MCF 10A (cell line): ENCODE results near the gene MRPS22. TPM values are rescaled to one million over a fixed set of nuclear protein-coding genes. Genes with fewer than 3 reads are reported as not detected.

Source experiments
- BruUV-seq: library from RNA; stranded (reverse); fragments of 400-500 nt; replicated peaks from 2 replicates; lab custom pipeline; 2021; lab: Mats Ljungman, UMichigan
- CTCF ChIA-PET: fragments of 300-600 bp; sonication (Branson Sonifier 250); formaldehyde crosslinking; extraction: SDS; loops from one replicate; lab custom pipeline; 2021; ENCODE audit warnings: antibody characterized with exemption, inconsistent platforms; lab: Yijun Ruan, JAX
- POLR2A ChIA-PET: fragments of 300-600, 350-650 bp; sonication (Branson Sonifier 250); formaldehyde crosslinking; extraction: SDS; loops from one replicate; lab custom pipeline; 2020; ENCODE audit warnings: antibody characterized with exemption, inconsistent platforms; lab: Yijun Ruan, JAX
- DNase-seq: peaks from one replicate; pipeline ENCODE4 v3.0.0-alpha.2; 2018; ENCODE audit not compliant: unreplicated experiment
- H3K27ac Mint-ChIP-seq: one replicate; pipeline ENCODE4 v1.8.0; 2022; ENCODE audit warnings: mild to moderate bottlenecking, low read depth, mixed read lengths; ENCODE audit not compliant: unreplicated experiment
- H3K27me3 Mint-ChIP-seq: one replicate; pipeline ENCODE4 v1.8.0; 2022; ENCODE audit warnings: mixed read lengths; ENCODE audit not compliant: insufficient read depth, unreplicated experiment
- H3K36me3 Mint-ChIP-seq: one replicate; pipeline ENCODE4 v1.8.0; 2022; ENCODE audit warnings: mild to moderate bottlenecking, moderate library complexity, mixed read lengths; ENCODE audit not compliant: insufficient read depth, unreplicated experiment
- H3K4me1 Mint-ChIP-seq: one replicate; pipeline ENCODE4 v1.8.0; 2022; ENCODE audit warnings: mixed read lengths; ENCODE audit not compliant: insufficient read depth, unreplicated experiment
- H3K4me3 Mint-ChIP-seq: one replicate; pipeline ENCODE4 v1.8.0; 2022; ENCODE audit warnings: mild to moderate bottlenecking, moderate library complexity, mixed read lengths; ENCODE audit not compliant: unreplicated experiment
- H3K9me3 Mint-ChIP-seq: one replicate; pipeline ENCODE4 v1.8.0; 2022; ENCODE audit warnings: mixed read lengths; ENCODE audit not compliant: unreplicated experiment
- CTCF ChIP-seq: fragments of 200-600 bp; IDR thresholded peaks from one replicate; pipeline ENCODE4 v1.8.0; 2022; ENCODE audit warnings: antibody characterized with exemption, mild to moderate bottlenecking; ENCODE audit not compliant: unreplicated experiment
- intact Hi-C: fragments of 100-400 bp; cut with micrococcal nuclease; formaldehyde crosslinking; loops from 2 replicates; pipeline ENCODE4 v1.14.1; 2022
- total RNA-seq: library from RNA; stranded (reverse); gene quantifications from 2 replicates; pipeline ENCODE4 v1.2.3, GENCODE V29; 2022

The MRPS22 gene
- total RNA-seq, 1 experiment from 2014 or later: 65.0 TPM

DNA sequence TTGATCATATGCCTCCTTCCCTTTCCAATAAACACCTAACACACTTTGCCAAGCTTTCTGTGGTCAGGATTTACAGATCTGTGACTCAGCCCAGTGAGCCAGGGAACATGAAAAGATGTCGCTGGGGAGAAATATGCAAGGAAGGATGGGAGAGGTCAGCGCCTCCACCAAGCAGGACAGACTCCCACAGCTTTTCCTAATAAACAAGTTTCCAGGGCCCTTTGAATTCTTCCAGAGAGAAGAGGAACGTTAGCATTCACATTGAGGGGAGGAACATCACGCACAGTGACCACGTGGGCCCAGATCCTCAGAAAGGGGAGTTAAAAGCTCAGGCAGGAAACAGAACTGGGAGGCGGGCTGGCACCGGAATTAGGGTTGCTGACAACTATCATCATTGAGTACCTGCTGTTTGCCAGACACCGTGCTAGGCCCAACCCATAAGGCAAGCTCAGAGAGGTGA, 33.3 kb upstream of the MRPS22 start:
- peaks cover 38% of the 10 kb centered on the region for H3K4me1 Mint-ChIP-seq
- peak overlapping the region; percentile 46 for H3K4me3 Mint-ChIP-seq
- ChIA-PET CTCF (interaction anchor here (0.8 to 2.0 kb wide), 2 partner anchors 8 to 199 kb away, joined by 4 to 14 read pairs; no protein-coding TSS in a partner anchor), POLR2A (interaction anchor here (0.8 to 1.7 kb wide), 2 partner anchors 8 to 28 kb away, joined by 3 to 8 read pairs; no protein-coding TSS in a partner anchor)
- H3K36me3 Mint-ChIP-seq: no peaks in the 10 kb centered on the region
- BruUV-seq: no TSS peak
- no peaks in the 10 kb centered on the region for H3K27me3 Mint-ChIP-seq
- DNase-seq: peak; percentile 83
- intact Hi-C loops: no loop called here
- peak overlapping the region; percentile 54 for H3K27ac Mint-ChIP-seq
- no peaks in the 10 kb centered on the region for H3K9me3 Mint-ChIP-seq
- TF ChIP-seq CTCF: no peak

DNA sequence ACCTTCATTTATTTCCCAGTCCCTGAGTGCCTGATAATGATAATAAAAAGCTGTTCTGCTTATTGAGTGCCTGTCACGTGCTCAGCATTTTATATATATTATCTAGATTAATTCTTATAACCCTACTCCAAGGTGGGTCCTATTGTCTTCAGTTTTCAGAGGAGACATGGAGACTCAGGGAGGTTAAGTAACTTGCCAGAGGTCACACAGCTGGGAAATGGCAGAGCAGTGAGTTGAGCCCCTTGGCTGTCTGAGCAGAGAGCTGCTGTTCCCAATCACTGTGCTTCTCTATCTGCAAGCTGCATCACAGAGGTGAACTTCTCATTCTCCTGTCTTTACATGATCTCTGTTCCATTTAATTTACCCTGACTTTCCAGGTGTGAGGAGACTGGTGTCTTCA, 32.3 kb upstream of the MRPS22 start:
- no peaks in the 10 kb centered on the region for H3K9me3 Mint-ChIP-seq
- BruUV-seq: no TSS peak
- TF ChIP-seq CTCF: no peak
- H3K4me3 Mint-ChIP-seq: no peak overlapping the region
- no peaks in the 10 kb centered on the region for H3K27me3 Mint-ChIP-seq
- intact Hi-C loops: no loop called here
- ChIA-PET CTCF (interaction anchor here (0.6 to 8.4 kb wide), 5 partner anchors 10 to 1081 kb away, joined by 3 to 73 read pairs (median 4); no protein-coding TSS in a partner anchor), POLR2A (interaction anchor here (1.7 kb wide), 1 partner anchor 9 kb away, joined by 8 read pairs; no protein-coding TSS in a partner anchor)
- peaks cover 38% of the 10 kb centered on the region for H3K4me1 Mint-ChIP-seq
- DNase-seq: no peak
- H3K36me3 Mint-ChIP-seq: no peaks in the 10 kb centered on the region
- peak overlapping the region; percentile 54 for H3K27ac Mint-ChIP-seq

- no peaks in the 10 kb centered on the region for H3K36me3 Mint-ChIP-seq
- no peak overlapping the region for H3K4me3 Mint-ChIP-seq
- no TSS peak for BruUV-seq
- H3K27ac Mint-ChIP-seq: no peak overlapping the region
- no peaks in the 10 kb centered on the region for H3K9me3 Mint-ChIP-seq
- intact Hi-C loops: no loop called here
- H3K4me1 Mint-ChIP-seq: peaks cover 42% of the 10 kb centered on the region
- DNase-seq: no peak
- no peaks in the 10 kb centered on the region for H3K27me3 Mint-ChIP-seq
- ChIA-PET POLR2A (interaction anchor here (1.2 kb wide), 1 partner anchor 11 kb away, joined by 5 read pairs; no protein-coding TSS in a partner anchor), CTCF (interaction anchor here (1.1 to 8.4 kb wide), 3 partner anchors 10 to 200 kb away, joined by 3 to 73 read pairs (median 5); no protein-coding TSS in a partner anchor)
- no peak for TF ChIP-seq CTCF
Measured at GRCh38 chr3:139312416-139312815, 31.4 kb upstream of the MRPS22 start.

- DNase-seq: peak; percentile 36
- Mint-ChIP-seq H3K4me3 (no peak overlapping the region), H3K9me3 (no peaks in the 10 kb centered on the region), H3K4me1 (peaks cover 47% of the 10 kb centered on the region), H3K27ac (no peak overlapping the region), H3K36me3 (no peaks in the 10 kb centered on the region), H3K27me3 (no peaks in the 10 kb centered on the region)
- POLR2A ChIA-PET: interaction anchor here (1.2 kb wide), 1 partner anchor 11 kb away, joined by 5 read pairs; no protein-coding TSS in a partner anchor
- CTCF ChIA-PET: interaction anchor here (0.6 to 8.4 kb wide), 5 partner anchors 16 to 607 kb away, joined by 3 to 73 read pairs (median 5); no protein-coding TSS in a partner anchor
- TF ChIP-seq CTCF: no peak
- no TSS peak for BruUV-seq
- intact Hi-C loops: no loop called here
Measured at GRCh38 chr3:139312959-139313358, 30.9 kb upstream of the MRPS22 start.
